CD4-positive, alpha-beta T cell treated with Interleukin-15 for 4 hours (primary cell): Measurements from ENCODE around the gene UGT1A8.
"Not testable (repeated sequence)": the region's sequence is repeated elsewhere in the genome, so short reads cannot be mapped to it uniquely, and the experiment has no call there.

ENCODE experiments used
- DNase-seq: peaks from one replicate; pipeline ENCODE4 v3.0.0-alpha.2; 2020; ENCODE audit warnings: low spot score

Gene UGT1A8

GRCh38 chr2:233689031-233689430, 71.6 kb downstream of the UGT1A8 start:
- no peak for DNase-seq

GRCh38 chr2:233689501-233689900, 72.1 kb downstream of the UGT1A8 start:
- DNase-seq, result no peak

- no peak for DNase-seq
Observed at GRCh38 chr2:233690444-233690843, 73.0 kb downstream of the UGT1A8 start.

- DNase-seq, result no peak
Observed at GRCh38 chr2:233691443-233692433, 74.3 kb downstream of the UGT1A8 start.

GRCh38 chr2:233692648-233693047, 75.2 kb downstream of the UGT1A8 start, which contains the start of gene UGT1A6:
UGT1A6 (plus strand) TSS chr2:233692890; CDS start chr2:233693005, 115 bp downstream.
- DNase-seq, result no peak

GRCh38 chr2:233693963-233694362, 76.5 kb downstream of the UGT1A8 start:
- DNase-seq, result no peak

GRCh38 chr2:233698740-233699139, 81.3 kb downstream of the UGT1A8 start:
- DNase-seq, result no peak

GRCh38 chr2:233699424-233700027, 82.1 kb downstream of the UGT1A8 start:
- DNase-seq, result no peak

- no peak for DNase-seq
Observed at GRCh38 chr2:233700028-233700635, 82.7 kb downstream of the UGT1A8 start.

- DNase-seq, result not testable (repeated sequence)
Observed at GRCh38 chr2:233700842-233701241, 83.4 kb downstream of the UGT1A8 start.

GRCh38 chr2:233702238-233702637, 84.8 kb downstream of the UGT1A8 start:
- DNase-seq, result no peak

GRCh38 chr2:233705911-233706506, 88.6 kb downstream of the UGT1A8 start:
- no peak for DNase-seq

- no peak for DNase-seq
Observed at GRCh38 chr2:233706720-233707119, 89.3 kb downstream of the UGT1A8 start.

GRCh38 chr2:233707940-233708644, 90.7 kb downstream of the UGT1A8 start:
- DNase-seq, result no peak

GRCh38 chr2:233708942-233709341, 91.5 kb downstream of the UGT1A8 start:
- no peak for DNase-seq

GRCh38 chr2:233711312-233712008, 94.0 kb downstream of the UGT1A8 start:
- peak; percentile 54 for DNase-seq

GRCh38 chr2:233712611-233713261, 95.3 kb downstream of the UGT1A8 start, which contains the start of gene UGT1A5:
UGT1A5 (plus strand) TSS chr2:233712907; CDS start chr2:233712992, 85 bp downstream.
- DNase-seq, result no peak

- DNase-seq, result no peak
Observed at GRCh38 chr2:233713262-233713615, 95.8 kb downstream of the UGT1A8 start.

GRCh38 chr2:233714121-233714520, 96.7 kb downstream of the UGT1A8 start:
- no peak for DNase-seq

- DNase-seq, result no peak
Observed at GRCh38 chr2:233718552-233718951, 101.1 kb downstream of the UGT1A8 start, which contains the start of gene UGT1A4. UGT1A4 (plus strand) TSS chr2:233718736; CDS start chr2:233718821, 85 bp downstream.
